Neuron (in vitro differentiated cells): ENCODE results near the gene ANHX.

Experiments
- H2AFZ ChIP-seq: one replicate; pipeline ENCODE4 v1.6.1; 2013; ENCODE audit warnings: low read depth, mild to moderate bottlenecking, inconsistent platforms, low read length, moderate library complexity
- H3K27me3 ChIP-seq: one replicate; pipeline ENCODE4 v1.6.1; 2013; ENCODE audit warnings: low read length; ENCODE audit not compliant: insufficient read depth
- H3K36me3 ChIP-seq: one replicate; pipeline ENCODE4 v1.6.1; 2013; ENCODE audit warnings: low read length; ENCODE audit not compliant: insufficient read depth
- H3K4me1 ChIP-seq: one replicate; pipeline ENCODE4 v1.6.1; 2013; ENCODE audit warnings: low read length; ENCODE audit not compliant: insufficient read depth
- H3K4me3 ChIP-seq: 2 replicates; pipeline ENCODE4 v1.5.1; 2013; ENCODE audit warnings: mild to moderate bottlenecking, low read length, moderate library complexity
- H3K9me3 ChIP-seq: one replicate; pipeline ENCODE4 v1.6.1; 2013; ENCODE audit warnings: low read length

The ANHX gene

GRCh38 chr12:133190176-133190575, 45.5 kb downstream of the ANHX start:
- Histone ChIP-seq H3K36me3 (peaks cover 97% of the 10 kb centered on the region), H3K9me3 (peaks cover 92% of the 10 kb centered on the region), H3K4me1 (no peaks in the 10 kb centered on the region), H2AFZ (no peak overlapping the region), H3K4me3 (no peak overlapping the region), H3K27me3 (no peaks in the 10 kb centered on the region)

- Histone ChIP-seq H3K4me3 (peak within 1 kb of the TSS; percentile 96), H2AFZ (peak within 1 kb of the TSS; percentile 49), H3K36me3 (peaks cover 40% of the 10 kb centered on the region), H3K27me3 (no peaks in the 10 kb centered on the region), H3K9me3 (peaks cover 47% of the 10 kb centered on the region), H3K4me1 (peaks cover 6% of the 10 kb centered on the region)
Observed at GRCh38 chr12:133181238-133181959, 54.3 kb downstream of the ANHX start, which contains the start of gene ZNF268. ZNF268 (plus strand) TSS chr12:133181495; CDS start chr12:133181998, 503 bp downstream.

- Histone ChIP-seq H3K4me1 (peaks cover 6% of the 10 kb centered on the region), H3K36me3 (peaks cover 33% of the 10 kb centered on the region), H3K9me3 (peaks cover 41% of the 10 kb centered on the region), H3K4me3 (peak overlapping the region; percentile 96), H3K27me3 (no peaks in the 10 kb centered on the region), H2AFZ (peak overlapping the region; percentile 49)
Observed at GRCh38 chr12:133180669-133181068, 55.0 kb downstream of the ANHX start.

- Histone ChIP-seq H3K4me3 (no peak overlapping the region), H3K27me3 (no peaks in the 10 kb centered on the region), H3K4me1 (no peaks in the 10 kb centered on the region), H3K9me3 (peaks cover 24% of the 10 kb centered on the region), H3K36me3 (no peaks in the 10 kb centered on the region), H2AFZ (no peak overlapping the region)
Observed at GRCh38 chr12:133174901-133175300, 60.8 kb downstream of the ANHX start.

- Histone ChIP-seq H3K4me3 (no peak overlapping the region), H3K4me1 (no peaks in the 10 kb centered on the region), H3K36me3 (no peaks in the 10 kb centered on the region), H3K9me3 (peaks cover 23% of the 10 kb centered on the region), H3K27me3 (no peaks in the 10 kb centered on the region), H2AFZ (no peak overlapping the region)
Observed at GRCh38 chr12:133172491-133172890, 63.2 kb downstream of the ANHX start.
